Spleen (tissue), 11 donors: ENCODE data around the gene ATG10. TPM values are rescaled to one million over a fixed set of nuclear protein-coding genes. Genes with fewer than 3 reads are reported as not detected.

Source experiments
- DNase-seq: peaks from one replicate; pipeline ENCODE4 v3.0.0-alpha.2; 2020
- H3K27ac ChIP-seq, 8 donors: fragments of 200-600 bp; sonication (generic) in 7 of 8; 1 replicate in 4 of 8; 2 replicates in 4 of 8; pipeline versions ENCODE4 v1.5.0 to v1.8.0; 2016 to 2021; ENCODE audit warnings: inconsistent platforms in 4 of 8, mild to moderate bottlenecking in 4 of 8, moderate library complexity in 1 of 8
- H3K27me3 ChIP-seq, 7 donors: fragments of 200-600 bp; sonication (generic) in 6 of 7; replicated peaks in 1 of 7; 1 replicate in 4 of 7; 2 replicates in 3 of 7; pipeline versions ENCODE4 v1.5.0 to v1.8.0; 2016 to 2021; ENCODE audit warnings: inconsistent platforms in 3 of 7, mild to moderate bottlenecking in 1 of 7
- H3K36me3 ChIP-seq, 6 donors: fragments of 200-600 bp; sonication (generic) in 5 of 6; 1 replicate in 4 of 6; 2 replicates in 2 of 6; pipeline versions ENCODE4 v1.5.0 to v1.8.0; 2016 to 2021; ENCODE audit warnings: inconsistent platforms in 2 of 6
- H3K4me1 ChIP-seq, 6 donors: fragments of 200-600 bp; sonication (generic) in 5 of 6; 1 replicate in 3 of 6; 2 replicates in 3 of 6; pipeline versions ENCODE4 v1.5.0 to v1.8.0; 2016 to 2021; ENCODE audit warnings: inconsistent platforms in 3 of 6
- H3K4me3 ChIP-seq, 8 donors: fragments of 200-600 bp; sonication (generic) in 7 of 8; 1 replicate in 4 of 8; 2 replicates in 4 of 8; pipeline versions ENCODE4 v1.5.0 to v1.8.0; 2016 to 2021; ENCODE audit warnings: inconsistent platforms in 4 of 8, mild to moderate bottlenecking in 4 of 8, moderate library complexity in 2 of 8
- H3K9me3 ChIP-seq, 8 donors: fragments of 200-600 bp; sonication (generic) in 7 of 8; 1 replicate in 4 of 8; 2 replicates in 4 of 8; pipeline versions ENCODE4 v1.5.0 to v1.8.0; 2016 to 2021; ENCODE audit warnings: inconsistent platforms in 4 of 8
- POLR2A ChIP-seq, 3 donors: fragments of 450-650 bp; IDR thresholded peaks; one replicate each; pipeline ENCODE4 v1.5.1; 2017; ENCODE audit warnings: antibody characterized with exemption in 3 of 3, mild to moderate bottlenecking in 1 of 3
- POLR2AphosphoS5 ChIP-seq, 3 donors: sonication (generic); formaldehyde crosslinking; IDR thresholded peaks; one replicate each; pipeline ENCODE4 v1.5.1; 2017; ENCODE audit warnings: antibody characterized with exemption in 3 of 3
- WGBS, 5 donors: extraction: QIAGEN DNeasy Blood & Tissue Kit in 3 of 5; methylation state at CpG; one replicate each; pipeline versions ENCODE4 v1.1.5 to v1.1.7; 2013 to 2018; 5-methylcytosine and 5-hydroxymethylcytosine counted together
- intact Hi-C: fragments of 100-400 bp; cut with DNase I; formaldehyde crosslinking; loops from one replicate; pipeline ENCODE4 v1.15.0; 2023; ENCODE audit warnings: low total_unique reads
- polyA plus RNA-seq, 3 donors: library from polyadenylated mRNA; stranded (reverse); fragments of 200-250 nt; gene quantifications; one replicate each; pipeline ENCODE4 v1.2.1, GENCODE V29; 2013
- total RNA-seq, 7 donors: library from RNA; depleted of rRNA in 3 of 7; stranded (reverse); fragments of >200 nt in 3 of 7; fragmentation: NEBNext Ultra II Directional in 4 of 7; extraction: Animal tissue kit (Norgen Biotek cat#: 25700) in 4 of 7; gene quantifications; one replicate each; pipeline versions ENCODE4 v1.1.0 to v1.2.1, GENCODE V29; 2016 to 2021
- TF ChIP-seq, protein P1 (sequence below), 11 experiments: fragments of 200-600 bp in 7 of 11; fragments of 450-650 bp in 4 of 11; sonication (generic) in 4 of 11; IDR thresholded peaks in 8 of 11; conservative IDR thresholded peaks in 3 of 11; 1 replicate in 7 of 11; 2 replicates in 4 of 11; pipeline versions ENCODE4 v1.4.0 to v1.8.0; 2016 to 2021; ENCODE audit warnings: antibody characterized with exemption in 11 of 11, inconsistent platforms in 4 of 11, mild to moderate bottlenecking in 1 of 11
- donor health status: healthy with polysubstance abuse.
- donor health status: DM: no; HTN: no; CAD: no; lungs with moderate emphysema.
- donor health status: DM: no; HTN: no; CAD: no.
- donor health status: Bipolar disorder and iron deficiency.
- donor health status: healthy.
- donor health status: DM: no; HTN: no; CAD: no.
- donor health status: DM: yes; HTN: yes; CAD: no.

The ATG10 gene
- total and polyA plus RNA-seq, 10 donors, result 1.7 to 9.1 (median 5.0) TPM

GRCh38 chr5:82174128-82174918 is 202.5 kb downstream of the ATG10 start:
- Histone ChIP-seq H3K4me1 (peaks cover 0 to 13% (median 2%) of the 10 kb centered on the region in 6 donors), H3K27ac (no peak overlapping the region), H3K36me3 (peaks cover 0 to 6% (median 0%) of the 10 kb centered on the region in 6 donors), H3K4me3 (no peak overlapping the region), H3K27me3 (no peaks in the 10 kb centered on the region), H3K9me3 (no peaks in the 10 kb centered on the region)
- TF ChIP-seq POLR2A (IDR thresholded peaks at IDR 0.05) (no peak), POLR2AphosphoS5 (IDR thresholded peaks at IDR 0.05) (no peak)
- TF ChIP-seq, protein P1, sequence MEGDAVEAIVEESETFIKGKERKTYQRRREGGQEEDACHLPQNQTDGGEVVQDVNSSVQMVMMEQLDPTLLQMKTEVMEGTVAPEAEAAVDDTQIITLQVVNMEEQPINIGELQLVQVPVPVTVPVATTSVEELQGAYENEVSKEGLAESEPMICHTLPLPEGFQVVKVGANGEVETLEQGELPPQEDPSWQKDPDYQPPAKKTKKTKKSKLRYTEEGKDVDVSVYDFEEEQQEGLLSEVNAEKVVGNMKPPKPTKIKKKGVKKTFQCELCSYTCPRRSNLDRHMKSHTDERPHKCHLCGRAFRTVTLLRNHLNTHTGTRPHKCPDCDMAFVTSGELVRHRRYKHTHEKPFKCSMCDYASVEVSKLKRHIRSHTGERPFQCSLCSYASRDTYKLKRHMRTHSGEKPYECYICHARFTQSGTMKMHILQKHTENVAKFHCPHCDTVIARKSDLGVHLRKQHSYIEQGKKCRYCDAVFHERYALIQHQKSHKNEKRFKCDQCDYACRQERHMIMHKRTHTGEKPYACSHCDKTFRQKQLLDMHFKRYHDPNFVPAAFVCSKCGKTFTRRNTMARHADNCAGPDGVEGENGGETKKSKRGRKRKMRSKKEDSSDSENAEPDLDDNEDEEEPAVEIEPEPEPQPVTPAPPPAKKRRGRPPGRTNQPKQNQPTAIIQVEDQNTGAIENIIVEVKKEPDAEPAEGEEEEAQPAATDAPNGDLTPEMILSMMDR (IDR thresholded peaks at IDR 0.05 in 8 of 11, conservative IDR thresholded peaks at IDR 0.05 in 3 of 11), result peak in 9 of 11 experiments; percentile 16 to 66 (median 52)
- WGBS, 5 donors, result 32 to 57% (median 46%) methylated on average over 3 of the region's 3 CpGs
- peak; percentile 73 for DNase-seq
- intact Hi-C loops, result no loop called here

DNA sequence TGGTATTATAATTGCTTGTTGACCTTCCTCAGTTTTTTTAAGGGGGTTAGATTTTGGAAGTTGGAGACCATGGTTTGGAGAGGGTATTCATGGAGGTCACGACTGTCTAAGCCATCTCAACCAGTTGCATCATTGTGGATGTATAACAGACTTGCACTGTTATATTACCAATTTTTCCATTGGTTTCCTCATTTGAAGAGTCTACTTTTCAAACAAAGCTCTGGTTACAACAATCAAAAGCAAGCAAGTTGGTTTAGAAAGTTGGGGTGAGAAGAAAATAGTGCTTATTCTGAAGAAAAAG is 203.0 kb downstream of the ATG10 start:
- Histone ChIP-seq H3K4me1 (peaks cover 0 to 13% (median 2%) of the 10 kb centered on the region in 6 donors), H3K36me3 (peaks cover 0 to 9% (median 1%) of the 10 kb centered on the region in 6 donors), H3K27ac (no peak overlapping the region), H3K9me3 (no peaks in the 10 kb centered on the region), H3K4me3 (no peak overlapping the region), H3K27me3 (no peaks in the 10 kb centered on the region)
- TF ChIP-seq, protein P1 (IDR thresholded peaks at IDR 0.05 in 8 of 11, conservative IDR thresholded peaks at IDR 0.05 in 3 of 11), result no peak
- TF ChIP-seq POLR2AphosphoS5 (IDR thresholded peaks at IDR 0.05) (no peak), POLR2A (IDR thresholded peaks at IDR 0.05) (no peak)
- no peak for DNase-seq
- intact Hi-C loops, result no loop called here
- WGBS, 5 donors, result 96 to 100% (median 100%) methylated on average over 1 of the region's 1 CpG

GRCh38 chr5:82176115-82176814 is 204.4 kb downstream of the ATG10 start:
- WGBS, 5 donors, result 90 to 95% (median 94%) methylated on average over 8 of the region's 8 CpGs
- peaks cover 0 to 22% (median 2%) of the 10 kb centered on the region in 6 donors for H3K36me3 ChIP-seq
- no peak overlapping the region for H3K27ac ChIP-seq
- TF ChIP-seq POLR2AphosphoS5 (IDR thresholded peaks at IDR 0.05) (no peak), POLR2A (IDR thresholded peaks at IDR 0.05) (no peak)
- TF ChIP-seq, protein P1 (IDR thresholded peaks at IDR 0.05 in 8 of 11, conservative IDR thresholded peaks at IDR 0.05 in 3 of 11), result no peak
- DNase-seq, result no peak
- no peaks in the 10 kb centered on the region for H3K27me3 ChIP-seq
- no peak overlapping the region for H3K4me3 ChIP-seq
- intact Hi-C loops, result no loop called here
- peaks cover 0 to 13% (median 2%) of the 10 kb centered on the region in 6 donors for H3K4me1 ChIP-seq
- no peaks in the 10 kb centered on the region for H3K9me3 ChIP-seq

- Histone ChIP-seq H3K4me3 (no peak overlapping the region), H3K27me3 (no peaks in the 10 kb centered on the region), H3K9me3 (no peaks in the 10 kb centered on the region), H3K4me1 (peaks cover 0 to 13% (median 2%) of the 10 kb centered on the region in 6 donors), H3K36me3 (peaks cover 0 to 27% (median 2%) of the 10 kb centered on the region in 6 donors), H3K27ac (no peak overlapping the region)
- no peak for TF ChIP-seq POLR2A (IDR thresholded peaks at IDR 0.05)
- TF ChIP-seq, protein P1 (IDR thresholded peaks at IDR 0.05 in 8 of 11, conservative IDR thresholded peaks at IDR 0.05 in 3 of 11), result no peak
- no peak for TF ChIP-seq POLR2AphosphoS5 (IDR thresholded peaks at IDR 0.05)
- DNase-seq, result no peak
- 95 to 98% (median 97%) methylated on average over 3 of the region's 3 CpGs for WGBS, 5 donors
- intact Hi-C loops, result no loop called here
Observed at GRCh38 chr5:82178378-82178777, 206.6 kb downstream of the ATG10 start.
